Left renal cortex interstitium (tissue), 4 donors: Measurements from ENCODE around the gene MPP4. TPM values are rescaled to one million over a fixed set of nuclear protein-coding genes. Genes with fewer than 3 reads are reported as not detected.
"Not testable (repeated sequence)": the region's sequence is repeated elsewhere in the genome, so short reads cannot be mapped to it uniquely, and the experiment has no call there.

Experiments used
- DNase-seq, 4 donors: peaks; one replicate each; pipeline ENCODE4 v3.0.0-alpha.2; 2013; ENCODE audit warnings: low read depth in 4 of 4, low spot score in 2 of 4, missing footprints in 1 of 4
- polyA plus RNA-seq, 4 donors: library from polyadenylated mRNA; unstranded; fragments of 120-200 nt; gene quantifications; one replicate each; pipeline ENCODE4 v1.2.1, GENCODE V29; 2013; ENCODE audit not compliant: insufficient read length in 4 of 4

Gene MPP4
- polyA plus RNA-seq, 4 donors, result 0.08 to 0.35 (median 0.23) TPM

DNA sequence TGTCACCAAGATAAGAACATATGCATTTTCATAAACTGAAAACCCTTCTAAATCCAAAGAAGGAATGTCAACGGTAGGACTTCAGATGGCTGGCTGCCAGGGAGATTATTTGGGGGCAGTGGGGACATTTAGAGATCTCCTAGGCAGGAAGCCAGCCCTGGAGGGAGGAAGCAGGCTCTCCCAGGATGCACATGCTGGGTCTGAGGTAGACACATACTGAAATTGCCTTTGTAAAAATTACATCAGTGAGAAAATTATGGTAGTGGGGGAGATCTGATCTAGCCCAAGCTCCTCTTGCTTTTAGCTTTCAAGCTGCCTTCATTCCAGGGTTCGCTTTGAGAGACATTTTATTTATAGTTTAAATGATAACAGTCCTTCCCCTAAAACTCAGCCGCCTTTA, 24.1 kb downstream of the MPP4 start:
- DNase-seq, result no peak

DNA sequence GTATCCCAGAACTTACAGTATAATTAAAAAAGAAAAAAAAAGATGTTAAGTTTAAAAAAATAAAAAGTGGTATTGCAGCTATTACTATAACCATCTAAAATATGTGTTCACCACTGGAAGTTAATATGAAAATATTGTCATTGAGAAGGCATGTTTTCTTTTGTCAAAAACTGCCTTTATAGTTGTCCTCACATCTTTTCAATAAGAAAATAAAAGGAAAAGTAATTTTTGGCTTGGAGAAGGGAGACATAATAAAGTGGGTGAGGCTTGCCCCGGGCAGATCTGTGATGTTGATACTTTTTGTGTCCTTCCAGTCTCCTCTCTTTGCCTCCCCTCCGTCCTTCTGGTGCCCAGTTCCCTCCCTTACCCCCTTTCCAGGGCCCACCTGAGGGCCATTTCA, 24.9 kb downstream of the MPP4 start:
- no peak for DNase-seq

DNA sequence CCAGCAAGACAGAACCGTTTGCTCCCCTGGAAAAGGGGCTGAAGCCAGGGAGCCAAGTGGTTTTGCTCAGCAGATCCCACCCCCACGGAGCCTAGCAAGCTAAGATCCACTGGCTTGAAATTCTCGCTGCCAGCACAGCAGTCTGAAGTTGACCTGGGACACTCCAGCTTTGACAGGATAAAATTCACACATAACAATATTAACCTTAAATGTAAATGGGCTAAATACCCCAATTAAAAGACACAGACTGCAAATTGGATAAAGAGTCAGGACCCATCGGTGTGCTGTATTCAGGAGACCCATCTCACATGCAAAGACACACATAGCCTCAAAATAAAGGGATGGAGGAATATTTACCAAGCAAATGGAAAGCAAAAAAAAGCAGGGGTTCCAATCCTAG, 27.2 kb downstream of the MPP4 start:
- DNase-seq, result not testable (repeated sequence)

DNA sequence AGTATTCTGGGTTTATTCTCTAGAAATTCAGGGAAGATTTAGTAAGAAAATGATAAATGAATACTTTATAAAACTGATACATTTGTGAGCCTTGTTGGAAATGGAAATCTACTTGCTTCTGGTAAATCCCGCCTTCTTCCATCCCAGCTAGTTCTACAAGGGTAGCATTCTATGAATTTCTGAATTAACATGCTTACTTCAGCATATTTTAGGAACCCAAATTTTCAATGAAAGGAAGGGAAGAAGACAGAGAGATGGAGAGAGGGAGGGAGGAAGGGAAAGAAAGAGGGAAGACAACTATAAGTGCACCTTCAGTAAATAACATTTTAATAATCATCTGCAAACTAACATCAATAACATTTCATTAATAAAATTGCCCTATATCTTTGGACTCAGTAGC, 28.6 kb downstream of the MPP4 start:
- DNase-seq, result no peak

DNA sequence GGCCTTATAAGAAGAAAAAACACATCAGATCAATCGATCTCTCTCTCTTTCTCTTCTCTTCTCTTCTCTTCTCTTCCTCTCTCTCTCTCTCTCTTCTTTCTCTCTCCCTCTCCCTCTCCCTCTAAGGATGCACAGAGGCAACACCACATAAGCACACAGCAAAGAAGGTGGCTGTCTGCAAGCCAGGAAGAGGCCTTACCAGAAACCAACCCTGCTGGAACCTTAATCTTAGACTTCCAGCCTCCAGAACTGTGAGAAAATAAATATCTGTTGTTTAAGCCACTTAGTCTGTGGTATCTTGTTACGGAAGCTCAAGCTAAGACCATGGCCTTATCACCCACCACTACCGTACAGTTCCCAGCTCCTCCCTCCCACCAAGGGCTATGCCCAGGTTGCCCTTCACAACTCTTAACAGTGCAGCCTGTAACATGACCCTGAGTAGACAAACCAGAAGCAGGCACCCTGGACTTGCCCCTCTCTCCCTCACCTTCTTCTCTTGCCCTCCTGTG, 30.0 kb downstream of the MPP4 start:
- no peak for DNase-seq

DNA sequence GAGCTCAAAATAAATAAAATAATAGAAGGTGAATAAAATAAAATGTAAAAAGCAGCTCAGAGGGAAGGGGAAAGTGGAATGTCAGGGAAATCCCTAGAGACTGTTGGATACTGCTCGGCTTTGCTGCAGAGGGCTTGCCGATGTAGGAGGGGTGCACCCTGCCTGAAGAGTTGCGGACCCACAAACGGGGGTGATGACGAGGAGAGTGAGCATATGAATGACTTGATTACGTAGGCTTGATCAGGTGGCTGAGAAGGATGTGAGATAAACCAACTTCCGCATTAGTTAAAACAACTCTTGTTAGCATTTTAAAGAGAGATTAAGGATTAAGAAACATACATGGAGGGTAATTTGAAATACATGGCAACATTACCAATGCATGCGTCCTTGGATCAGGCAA, 34.1 kb downstream of the MPP4 start:
- DNase-seq, result no peak

DNA sequence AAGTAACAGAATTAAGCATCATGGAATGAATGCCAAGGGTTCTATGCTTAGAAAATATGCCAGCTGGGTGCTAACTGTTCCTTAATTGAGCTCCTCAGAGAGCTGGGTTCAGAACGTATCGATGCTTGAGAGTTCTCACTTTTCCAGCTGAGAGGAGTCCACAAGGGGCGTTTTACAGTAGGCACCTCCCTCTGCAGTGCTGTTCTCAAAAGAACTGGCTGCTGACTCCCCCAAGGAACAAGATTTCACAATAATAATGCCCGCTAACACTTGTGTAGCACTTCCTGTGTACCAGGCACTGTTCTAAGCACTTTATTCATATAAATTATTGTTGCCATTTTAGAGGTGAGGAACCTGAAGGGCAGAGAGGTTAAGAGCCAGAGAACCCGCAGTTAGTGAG, 37.1 kb downstream of the MPP4 start:
- no peak for DNase-seq

DNA sequence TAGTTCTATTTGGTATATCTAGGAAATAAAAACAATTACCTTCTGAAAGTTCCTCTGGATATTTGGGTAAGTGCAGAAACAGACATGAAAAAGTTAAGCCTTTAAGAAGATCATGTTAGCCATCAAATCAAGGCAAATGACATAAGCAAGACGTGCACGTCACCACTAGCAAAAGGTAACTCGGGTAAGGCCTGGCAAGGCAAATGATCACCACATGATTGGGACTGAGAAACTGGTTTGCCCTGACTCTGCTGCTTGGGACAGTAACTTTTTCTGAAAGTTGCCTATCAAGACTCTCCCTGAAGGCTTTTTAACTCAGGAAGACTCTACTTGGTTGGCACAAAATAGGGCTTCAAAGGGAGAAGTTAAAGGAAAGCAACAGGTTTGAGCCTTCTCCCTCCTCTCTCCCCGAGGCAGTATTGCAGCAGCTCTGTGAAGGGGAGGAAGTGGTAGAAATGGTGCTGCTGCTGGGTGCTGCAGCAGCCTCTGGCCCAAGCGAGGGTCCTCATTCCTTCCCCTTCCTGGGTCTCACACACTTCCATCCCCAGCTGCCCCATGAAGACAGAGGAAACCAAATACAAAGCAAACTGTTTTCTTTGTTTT, 38.0 kb downstream of the MPP4 start:
- DNase-seq, result no peak

DNA sequence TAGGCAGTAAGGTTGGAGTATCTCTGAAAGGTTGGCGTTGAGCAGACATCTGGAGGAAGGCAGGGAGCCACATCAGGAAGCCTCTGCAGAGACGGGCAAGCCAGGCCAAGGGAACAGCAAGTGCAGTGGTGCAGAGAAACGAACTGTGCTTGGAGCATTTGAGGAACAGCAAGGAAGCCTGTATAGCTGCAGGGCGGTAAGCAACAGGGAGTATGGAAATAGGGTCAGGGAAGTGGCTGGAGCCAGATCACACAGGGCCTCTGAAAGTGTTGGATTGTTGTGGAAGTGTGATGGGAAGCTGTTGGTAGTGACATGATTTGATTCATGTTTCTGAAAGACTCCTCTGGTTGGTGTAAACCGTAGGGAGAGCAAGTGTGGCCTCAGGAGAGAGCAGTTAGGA, 41.7 kb downstream of the MPP4 start:
- no peak for DNase-seq

DNA sequence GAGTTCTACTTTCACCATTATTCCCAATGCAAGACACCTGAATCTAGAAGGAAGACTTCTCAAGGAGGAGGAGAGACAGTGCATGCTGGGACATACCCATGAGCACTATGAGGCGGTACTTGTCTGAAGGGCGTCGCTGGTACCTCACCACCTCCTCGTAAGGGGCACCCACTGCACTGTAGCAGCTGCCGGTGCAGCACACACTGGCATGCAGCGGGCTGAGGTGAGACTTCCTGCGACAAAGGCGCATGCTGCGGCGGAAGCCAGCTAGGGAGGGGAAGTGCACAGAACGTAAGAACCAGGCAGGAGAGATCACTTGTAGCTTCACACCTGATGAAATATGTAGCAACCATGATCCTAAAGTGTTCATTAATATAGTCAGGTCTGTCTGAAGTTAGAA, 42.3 kb downstream of the MPP4 start:
- DNase-seq, result no peak

DNA sequence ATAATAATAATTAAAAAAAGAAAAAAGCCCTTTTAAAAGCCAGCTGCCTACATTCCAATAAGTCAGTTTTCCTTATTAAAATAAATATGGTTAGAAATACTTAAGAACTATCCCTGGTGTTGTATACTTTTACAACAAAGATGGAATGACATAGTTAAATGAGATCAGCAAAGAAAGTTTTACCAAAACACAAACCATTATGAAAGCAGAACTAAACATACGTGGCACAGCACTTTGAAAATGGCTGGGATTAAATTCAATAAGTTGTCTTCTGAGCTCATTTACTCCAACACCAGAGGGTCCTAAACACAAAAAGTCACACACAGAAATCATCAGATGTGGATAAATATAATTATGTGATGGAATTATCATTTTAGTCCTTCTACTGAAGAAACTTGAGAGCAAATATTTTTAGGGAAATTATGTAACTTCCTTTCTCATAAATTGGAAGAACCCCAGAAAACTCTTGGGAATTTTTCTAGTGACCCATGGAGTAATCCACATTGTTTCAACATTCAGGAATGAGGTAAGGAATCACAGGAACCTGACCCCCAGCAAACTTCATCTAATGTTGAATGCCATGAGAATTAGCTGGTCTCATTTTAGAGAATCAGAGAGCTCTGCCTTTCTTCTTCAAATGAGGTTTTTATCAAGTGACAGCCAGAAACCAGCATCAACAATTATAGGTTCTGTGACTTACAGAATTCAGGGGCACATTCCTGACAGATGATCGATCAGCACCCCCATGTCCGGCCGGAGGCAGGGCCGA, 43.6 kb downstream of the MPP4 start:
- DNase-seq, result no peak

DNA sequence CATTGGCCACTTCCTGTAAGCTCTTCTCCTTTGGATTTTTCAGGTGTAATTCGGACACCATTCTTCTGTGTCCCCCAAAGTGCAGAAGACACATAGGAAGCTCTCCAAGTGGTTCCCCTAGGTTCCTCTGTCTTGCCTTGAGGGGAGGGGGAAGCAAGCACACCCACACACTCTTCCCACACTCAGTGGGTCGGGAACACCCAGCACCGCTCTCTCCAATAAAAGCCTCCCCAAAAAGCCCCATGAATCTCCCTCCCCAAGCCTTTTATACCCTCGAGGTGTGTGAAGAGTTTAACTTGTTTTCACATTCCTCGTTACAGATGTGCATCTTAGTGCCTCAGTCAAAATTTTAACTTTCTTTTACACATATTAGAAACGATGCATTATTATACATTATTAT, 45.2 kb downstream of the MPP4 start:
- no peak for DNase-seq

DNA sequence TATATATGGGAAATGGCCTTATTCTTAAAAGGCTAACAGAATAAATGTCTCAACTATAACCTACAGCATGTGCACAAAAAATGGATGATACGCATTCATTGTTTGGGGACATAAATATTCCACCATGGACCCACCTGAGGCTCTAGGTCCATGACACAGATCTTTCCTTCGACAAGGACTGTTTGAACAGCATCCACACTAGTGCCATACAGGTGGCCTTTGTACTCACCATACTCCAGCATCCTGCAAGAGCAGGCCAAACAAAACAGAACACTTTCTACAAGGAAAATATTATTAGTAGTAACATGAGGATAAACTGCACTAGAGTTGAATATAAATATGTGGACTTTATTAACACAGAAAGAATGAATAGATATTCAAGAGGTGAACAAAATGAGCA, 49.0 kb downstream of the MPP4 start:
- DNase-seq, result no peak

DNA sequence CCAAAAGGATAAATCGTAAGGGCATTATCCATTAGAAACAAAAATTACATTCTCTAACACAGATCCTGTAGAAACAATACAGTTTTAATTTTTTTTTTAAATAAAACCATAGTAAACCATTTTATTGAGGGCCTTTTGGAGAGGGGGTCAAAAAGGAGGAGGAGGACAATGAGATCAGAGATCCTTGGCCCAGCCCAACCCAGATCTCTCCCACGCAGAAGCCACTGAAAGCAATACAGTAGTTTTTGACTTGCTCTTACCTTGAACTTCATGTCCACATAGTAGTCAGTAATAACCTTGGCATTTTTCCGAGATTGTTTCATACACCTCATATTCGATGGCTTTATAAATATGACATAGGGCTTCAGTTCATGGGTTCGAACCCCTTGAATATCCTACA, 51.0 kb downstream of the MPP4 start:
- DNase-seq, result no peak

DNA sequence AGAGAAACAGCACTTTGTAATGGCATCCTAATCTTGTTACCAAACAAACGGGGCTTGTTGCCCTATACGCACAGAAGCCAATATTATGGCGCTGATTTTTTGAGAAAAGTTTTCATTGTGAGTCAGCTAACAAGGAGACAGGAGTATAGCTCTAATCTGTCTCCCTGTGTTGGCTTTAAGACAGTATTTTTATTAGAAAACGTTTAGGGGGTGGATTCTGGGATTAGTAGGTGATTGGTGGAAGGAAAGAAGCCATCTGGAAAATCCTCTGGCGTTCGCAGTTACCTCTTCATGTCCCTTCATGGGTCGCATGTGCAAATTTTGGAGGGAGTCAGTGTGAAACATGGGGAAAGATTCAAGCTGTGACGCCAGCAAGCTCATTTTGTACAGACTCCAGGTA, 54.4 kb downstream of the MPP4 start:
- peak in 3 of 4 donors; percentile 10 to 41 (median 23) for DNase-seq

DNA sequence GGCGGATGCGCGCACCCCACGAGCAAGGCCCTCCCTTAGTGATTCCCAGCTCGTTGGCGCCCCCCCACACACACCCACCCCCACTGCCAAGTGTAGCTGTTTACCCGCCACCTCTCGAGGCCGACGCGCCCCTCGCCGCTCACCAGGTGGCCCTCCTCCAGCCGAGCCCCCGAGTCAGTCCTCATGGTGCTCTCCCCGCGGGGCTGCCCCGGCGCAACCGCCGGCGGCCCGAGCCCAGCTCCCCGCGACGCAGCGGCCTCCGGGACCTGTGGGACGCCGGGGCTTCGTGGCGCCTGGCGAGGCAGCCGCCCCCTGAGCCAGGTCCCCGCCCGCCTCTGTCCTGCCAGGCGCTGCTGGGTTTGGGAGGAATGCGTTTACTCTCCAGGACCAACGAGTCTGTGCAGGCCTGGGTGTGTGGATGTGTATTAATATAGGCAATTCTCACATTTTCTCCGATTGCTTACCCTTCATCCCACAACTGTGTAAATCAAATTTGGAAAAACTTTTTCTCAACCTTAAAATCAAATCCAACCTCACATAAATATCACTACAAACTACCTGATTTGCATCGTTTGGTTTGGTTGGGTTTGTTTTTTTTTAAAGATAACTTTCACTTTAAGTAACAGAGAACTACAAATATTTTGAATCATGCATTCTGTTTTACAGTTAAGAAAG, 55.1 kb downstream of the MPP4 start, which contains the start of gene TMEM237:
TSS of gene TMEM237 (minus strand) at position 288 of the 675 bp plus-strand sequence. CDS start at position 185, 103 bp downstream.
- peak in 3 of 4 donors; percentile 37 to 53 (median 45) for DNase-seq

DNA sequence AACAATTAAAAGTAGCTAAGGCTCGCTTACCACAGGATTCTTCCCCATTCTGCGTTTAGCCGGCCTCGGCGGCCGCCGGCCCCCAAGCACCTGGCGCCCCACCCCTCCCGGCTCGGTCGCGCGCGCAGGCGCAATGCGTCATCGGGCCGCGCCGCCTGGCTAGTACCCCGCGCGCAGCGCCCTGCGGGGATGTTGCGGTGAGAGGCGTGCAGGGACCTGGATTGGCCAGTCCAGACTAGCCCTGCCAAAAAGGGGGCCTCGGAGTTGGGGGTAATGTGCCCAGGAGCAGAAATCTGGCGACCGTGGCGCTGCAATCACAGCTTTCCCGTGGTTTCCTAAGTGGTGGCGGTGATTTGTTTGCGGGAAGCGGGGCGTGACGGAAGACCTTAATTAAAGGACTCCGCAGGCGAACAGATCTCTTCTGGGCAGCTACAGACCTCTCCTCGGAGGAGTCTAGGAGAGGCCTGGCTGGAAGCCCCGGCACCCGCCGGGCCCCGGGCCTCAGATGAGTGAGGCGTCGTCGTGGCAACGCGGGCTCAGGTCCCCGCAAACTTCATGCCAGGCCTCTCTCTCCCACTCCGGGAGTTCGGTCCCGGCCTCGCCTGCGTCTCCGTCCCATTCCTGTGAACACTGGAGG, 55.7 kb downstream of the MPP4 start:
- peak; percentile 79 to 84 (median 82) for DNase-seq

DNA sequence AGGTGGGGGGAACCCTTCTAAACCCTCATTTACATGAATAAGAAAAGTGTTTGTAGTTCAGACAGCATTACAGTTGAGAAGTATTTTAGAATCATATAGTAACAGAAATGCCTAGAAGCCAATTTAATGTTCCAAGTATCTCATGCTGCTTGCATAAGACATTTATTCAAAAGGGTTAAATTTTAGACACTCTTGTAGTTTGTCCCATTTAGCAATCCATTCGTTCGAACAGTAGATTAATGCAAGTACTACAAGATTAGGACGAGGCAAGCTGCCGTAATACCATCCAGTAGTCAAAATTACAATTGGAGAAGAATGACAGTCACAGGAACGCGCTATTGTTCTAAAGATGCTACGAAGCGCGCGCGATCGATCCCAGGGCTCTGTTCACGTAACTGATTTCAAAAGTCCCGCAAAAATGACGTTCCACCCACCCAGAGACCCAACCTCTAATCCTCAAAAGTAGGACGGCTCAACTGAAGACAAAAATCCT, 56.3 kb downstream of the MPP4 start:
- DNase-seq, result peak in 2 of 4 donors; percentile 0 to 77

DNA sequence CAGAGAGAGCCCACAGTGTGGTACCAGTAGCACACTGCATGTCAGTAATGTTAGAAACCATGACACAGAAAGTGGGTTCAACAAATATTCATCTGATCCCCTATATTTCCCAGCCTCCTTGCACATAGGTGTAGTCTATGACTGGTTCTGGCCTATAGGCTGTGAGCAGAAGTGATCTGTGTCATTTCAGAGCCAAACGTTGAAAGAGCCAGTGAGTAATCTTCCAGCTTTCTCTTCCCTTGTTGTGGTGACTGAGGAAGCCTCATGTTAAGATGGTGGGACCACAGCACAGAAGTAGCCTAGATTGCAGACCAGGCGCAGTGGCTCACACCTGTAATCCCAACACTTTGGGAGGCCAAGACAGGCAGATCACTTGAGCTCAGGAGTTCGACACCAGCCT, 59.2 kb downstream of the MPP4 start:
- no peak for DNase-seq

DNA sequence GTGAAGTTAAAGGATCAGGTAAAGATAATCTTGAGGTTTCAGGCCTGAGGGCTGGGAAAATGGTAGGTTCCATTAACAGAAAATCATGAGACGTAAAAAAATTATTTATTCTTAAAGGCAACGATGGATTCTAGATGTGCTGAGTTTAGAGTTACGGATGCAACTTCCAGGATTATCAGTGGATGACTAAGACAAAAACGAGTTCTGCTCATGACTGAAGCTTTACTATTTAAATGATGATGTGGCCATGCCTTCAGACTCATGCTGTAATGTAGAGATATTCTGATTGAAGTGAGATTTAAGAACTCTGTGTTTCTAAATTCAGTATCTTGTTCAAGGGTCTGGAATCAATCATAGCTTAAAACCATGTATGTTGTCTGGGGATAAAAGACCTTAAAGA, 60.1 kb downstream of the MPP4 start:
- DNase-seq, result no peak
